Astrocyte (in vitro differentiated cells and primary cell): ENCODE measurements around the gene PSTK. TPM values are rescaled to one million over a fixed set of nuclear protein-coding genes. Genes with fewer than 3 reads are reported as not detected.
A peak's percentile ranks its signal among the peaks of the same experiment; 100 is the strongest.

ENCODE experiments used
- DNase-seq: peaks from one replicate; pipeline ENCODE4 v3.0.0-alpha.2; 2010; ENCODE audit warnings: low read depth
- FAIRE-seq: peaks from 2 replicates; lab custom pipeline; 2011; peaks lifted over from hg19 to GRCh38; lab: Jason Lieb, UNC
- H2AFZ ChIP-seq: 2 replicates; pipeline ENCODE4 v1.6.0; 2012; ENCODE audit warnings: low read depth, low read length, inconsistent platforms
- H3K27ac ChIP-seq: 2 replicates; pipeline ENCODE4 v1.5.1; 2011; ENCODE audit warnings: low read depth, low read length, inconsistent platforms
- H3K27me3 ChIP-seq: 2 replicates; pipeline ENCODE4 v1.6.0; 2011; ENCODE audit warnings: low read length, inconsistent platforms; ENCODE audit not compliant: insufficient read depth
- H3K36me3 ChIP-seq: 2 replicates; pipeline ENCODE4 v1.5.1; 2011; ENCODE audit warnings: low read length, inconsistent platforms; ENCODE audit not compliant: insufficient read depth
- H3K4me1 ChIP-seq: 2 replicates; pipeline ENCODE4 v1.5.1; 2011; ENCODE audit warnings: low read length, inconsistent platforms; ENCODE audit not compliant: insufficient read depth
- H3K4me2 ChIP-seq: 2 replicates; pipeline ENCODE4 v1.6.0; 2012; ENCODE audit warnings: low read length, inconsistent platforms
- H3K4me3 ChIP-seq: 2 replicates; pipeline ENCODE4 v1.5.1; 2011; ENCODE audit warnings: low read depth, mild to moderate bottlenecking, low read length, inconsistent platforms; ENCODE audit not compliant: insufficient read depth
- H3K79me2 ChIP-seq: 2 replicates; pipeline ENCODE4 v1.6.0; 2012; ENCODE audit warnings: mild to moderate bottlenecking, low read length, inconsistent platforms; ENCODE audit not compliant: insufficient read depth
- H3K9ac ChIP-seq: 2 replicates; pipeline ENCODE4 v1.6.0; 2012; ENCODE audit warnings: mild to moderate bottlenecking, low read length, inconsistent platforms
- H3K9me3 ChIP-seq: 2 replicates; pipeline ENCODE4 v1.5.1; 2012; ENCODE audit warnings: low read depth, mild to moderate bottlenecking, low read length, inconsistent platforms; ENCODE audit not compliant: insufficient read depth
- H4K20me1 ChIP-seq: 2 replicates; pipeline ENCODE4 v1.6.0; 2012; ENCODE audit warnings: low read length, inconsistent platforms; ENCODE audit not compliant: insufficient read depth
- H3K27ac Mint-ChIP-seq: one replicate; pipeline ENCODE4 v1.8.0; 2021; ENCODE audit warnings: mild to moderate bottlenecking, mixed read lengths; ENCODE audit not compliant: unreplicated experiment
- H3K27me3 Mint-ChIP-seq: one replicate; pipeline ENCODE4 v1.8.0; 2021; ENCODE audit warnings: low read depth, mixed read lengths; ENCODE audit not compliant: unreplicated experiment
- H3K36me3 Mint-ChIP-seq: one replicate; pipeline ENCODE4 v1.8.0; 2021; ENCODE audit warnings: low read depth, mixed read lengths; ENCODE audit not compliant: unreplicated experiment
- H3K4me1 Mint-ChIP-seq: one replicate; pipeline ENCODE4 v1.8.0; 2021; ENCODE audit warnings: low read depth, mixed read lengths; ENCODE audit not compliant: unreplicated experiment
- H3K4me3 Mint-ChIP-seq: one replicate; pipeline ENCODE4 v1.8.0; 2021; ENCODE audit warnings: mild to moderate bottlenecking, moderate library complexity, mixed read lengths; ENCODE audit not compliant: unreplicated experiment
- H3K9me3 Mint-ChIP-seq: one replicate; pipeline ENCODE4 v1.8.0; 2021; ENCODE audit warnings: mild to moderate bottlenecking, mixed read lengths; ENCODE audit not compliant: unreplicated experiment
- CTCF ChIP-seq: IDR thresholded peaks from 2 replicates; pipeline ENCODE4 v1.5.1; 2011; ENCODE audit warnings: low read depth, mild to moderate bottlenecking, inconsistent platforms, low read length, moderate library complexity; ENCODE audit not compliant: insufficient read depth
- EZH2 ChIP-seq: IDR thresholded peaks from 2 replicates; pipeline ENCODE4 v1.6.1; 2012; ENCODE audit warnings: mild to moderate bottlenecking, low read length, inconsistent platforms; ENCODE audit not compliant: insufficient read depth
- total RNA-seq: library from RNA; stranded (reverse); gene quantifications from 2 replicates; pipeline ENCODE4 v1.2.1, GENCODE V29; 2021

PSTK gene
- total RNA-seq, 1 donor from 2014 or later, result 4.8 TPM

DNA sequence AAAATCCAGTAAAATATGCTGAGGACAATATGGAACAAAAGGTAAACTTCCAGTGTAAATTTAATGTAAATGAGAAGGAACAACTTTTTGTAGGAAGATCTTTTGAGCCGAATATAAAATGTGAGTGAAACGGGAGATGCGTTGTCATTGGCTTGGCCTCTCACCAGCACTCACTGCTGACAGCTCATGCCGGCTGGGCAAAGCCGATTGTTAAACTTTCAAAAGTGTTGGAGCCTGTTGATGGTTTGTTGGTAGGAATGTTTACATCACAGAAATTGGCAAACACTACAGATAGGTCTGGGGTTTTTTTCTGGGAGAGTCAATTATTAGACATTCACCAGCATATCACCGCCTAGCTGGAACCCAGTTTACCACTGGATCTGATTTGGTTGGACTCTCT is 6.1 kb downstream of the PSTK start:
- H3K27me3 Mint-ChIP-seq, result no peaks in the 10 kb centered on the region
- H3K36me3 Mint-ChIP-seq, result peaks cover 2% of the 10 kb centered on the region
- H3K9me3 Mint-ChIP-seq, result no peaks in the 10 kb centered on the region
- H3K36me3 ChIP-seq, result no peaks in the 10 kb centered on the region
- no peaks in the 10 kb centered on the region for H3K9me3 ChIP-seq
- peaks cover 3% of the 10 kb centered on the region for H3K79me2 ChIP-seq
- TF ChIP-seq EZH2, result no peak
- no peaks in the 10 kb centered on the region for H3K27me3 ChIP-seq
- H3K27ac ChIP-seq, result no peak overlapping the region
- H3K4me1 ChIP-seq, result no peaks in the 10 kb centered on the region
- H3K4me2 ChIP-seq, result no peak overlapping the region
- no peak overlapping the region for H3K4me3 ChIP-seq
- H2AFZ ChIP-seq, result no peak overlapping the region
- H3K27ac Mint-ChIP-seq, result no peak overlapping the region
- H3K4me1 Mint-ChIP-seq, result peaks cover 5% of the 10 kb centered on the region
- no peak overlapping the region for H3K9ac ChIP-seq
- H3K4me3 Mint-ChIP-seq, result no peak overlapping the region
- no peak for DNase-seq
- H4K20me1 ChIP-seq, result no peaks in the 10 kb centered on the region
- no peak for FAIRE-seq

GRCh38 chr10:122988501-122988900 is 8.3 kb downstream of the PSTK start:
- H3K27me3 ChIP-seq, result no peaks in the 10 kb centered on the region
- H2AFZ ChIP-seq, result no peak overlapping the region
- no peak overlapping the region for H3K27ac ChIP-seq
- peaks cover 5% of the 10 kb centered on the region for H3K4me1 Mint-ChIP-seq
- no peaks in the 10 kb centered on the region for H3K27me3 Mint-ChIP-seq
- no peak for TF ChIP-seq CTCF
- TF ChIP-seq EZH2, result no peak
- no peaks in the 10 kb centered on the region for H3K79me2 ChIP-seq
- peak overlapping the region; percentile 47 for H3K27ac Mint-ChIP-seq
- peaks cover 3% of the 10 kb centered on the region for H3K36me3 ChIP-seq
- H3K36me3 Mint-ChIP-seq, result peaks cover 2% of the 10 kb centered on the region
- H3K4me3 ChIP-seq, result no peak overlapping the region
- no peak for FAIRE-seq
- no peaks in the 10 kb centered on the region for H3K9me3 ChIP-seq
- H3K9ac ChIP-seq, result no peak overlapping the region
- DNase-seq, result no peak
- no peaks in the 10 kb centered on the region for H3K4me1 ChIP-seq
- no peaks in the 10 kb centered on the region for H3K9me3 Mint-ChIP-seq
- no peak overlapping the region for H3K4me2 ChIP-seq
- no peak overlapping the region for H3K4me3 Mint-ChIP-seq
- H4K20me1 ChIP-seq, result no peaks in the 10 kb centered on the region

DNA sequence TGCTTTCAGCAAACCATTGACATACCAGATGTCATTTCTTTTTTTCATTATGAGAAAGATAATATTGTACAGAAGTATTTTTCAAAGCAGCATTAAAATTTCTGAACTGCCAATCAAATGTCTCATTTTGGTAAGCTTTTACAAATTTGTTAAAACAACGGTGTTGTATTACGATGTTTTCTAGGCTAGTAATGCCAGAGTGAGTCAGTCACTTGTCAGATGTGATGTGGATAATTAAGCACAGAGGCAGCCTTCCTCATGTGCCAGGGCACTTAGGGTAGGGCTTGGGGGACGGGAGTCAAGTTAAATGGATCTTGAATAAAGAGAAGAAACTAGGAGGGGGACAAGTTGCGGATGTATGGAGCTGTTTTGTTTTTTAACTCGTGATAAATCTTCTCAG is 10.1 kb downstream of the PSTK start:
- Histone ChIP-seq H2AFZ (no peak overlapping the region), H3K9ac (no peak overlapping the region), H3K4me3 (no peak overlapping the region), H3K27me3 (no peaks in the 10 kb centered on the region), H4K20me1 (no peaks in the 10 kb centered on the region), H3K4me1 (no peaks in the 10 kb centered on the region), H3K79me2 (no peaks in the 10 kb centered on the region), H3K4me2 (no peak overlapping the region), H3K27ac (no peak overlapping the region), H3K36me3 (peaks cover 6% of the 10 kb centered on the region), H3K9me3 (no peaks in the 10 kb centered on the region)
- H3K9me3 Mint-ChIP-seq, result no peaks in the 10 kb centered on the region
- H3K36me3 Mint-ChIP-seq, result peaks cover 6% of the 10 kb centered on the region
- FAIRE-seq (no peak), DNase-seq (no peak)
- TF ChIP-seq EZH2 (no peak), CTCF (no peak)
- H3K4me1 Mint-ChIP-seq, result peaks cover 5% of the 10 kb centered on the region
- H3K4me3 Mint-ChIP-seq, result no peak overlapping the region
- no peak overlapping the region for H3K27ac Mint-ChIP-seq
- H3K27me3 Mint-ChIP-seq, result no peaks in the 10 kb centered on the region
